CD4-positive, alpha-beta T cell treated with Interleukin-2 at 100 ng/mL for 4 hours (primary cell): ENCODE results near the gene PNKD.
A peak's percentile ranks its signal among the peaks of the same experiment; 100 is the strongest.

Source experiments
- DNase-seq: peaks from one replicate; pipeline ENCODE4 v3.0.0-alpha.2; 2020; ENCODE audit warnings: low spot score

The PNKD gene

GRCh38 chr2:218315397-218315796, 45.1 kb downstream of the PNKD start:
- DNase-seq, result no peak

- no peak for DNase-seq
Measured at GRCh38 chr2:218317303-218317630, 46.9 kb downstream of the PNKD start.

GRCh38 chr2:218317835-218318234, 47.5 kb downstream of the PNKD start:
- DNase-seq, result no peak

- DNase-seq, result no peak
Measured at GRCh38 chr2:218318241-218318640, 47.9 kb downstream of the PNKD start.

DNA sequence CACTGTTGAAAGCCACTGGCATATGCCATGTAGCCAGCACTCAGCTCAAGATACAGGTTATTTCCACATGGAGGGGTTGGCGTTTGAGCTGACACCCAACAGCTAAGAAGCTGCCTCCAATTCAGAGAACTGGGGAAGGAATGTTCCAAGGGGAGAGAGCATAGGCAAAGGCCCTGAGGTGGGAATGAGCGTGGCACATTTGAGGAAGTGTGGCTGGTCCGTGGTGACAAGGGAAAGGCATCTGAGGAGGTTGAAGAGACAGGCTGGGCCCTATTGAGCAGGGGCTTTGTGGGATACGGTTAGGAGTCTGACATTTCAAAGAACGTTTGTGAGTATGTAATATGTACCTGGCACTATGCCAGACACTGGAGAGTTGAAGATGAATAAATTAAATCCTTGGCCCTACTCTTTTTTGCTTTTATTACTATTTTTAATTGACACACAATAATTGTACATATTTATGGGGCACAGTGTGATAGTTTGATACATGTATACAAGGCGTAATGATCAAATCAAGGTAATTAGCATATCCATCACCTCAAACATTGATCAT, 49.6 kb downstream of the PNKD start:
- no peak for DNase-seq

GRCh38 chr2:218320704-218321336, 50.5 kb downstream of the PNKD start:
- DNase-seq, result no peak

DNA sequence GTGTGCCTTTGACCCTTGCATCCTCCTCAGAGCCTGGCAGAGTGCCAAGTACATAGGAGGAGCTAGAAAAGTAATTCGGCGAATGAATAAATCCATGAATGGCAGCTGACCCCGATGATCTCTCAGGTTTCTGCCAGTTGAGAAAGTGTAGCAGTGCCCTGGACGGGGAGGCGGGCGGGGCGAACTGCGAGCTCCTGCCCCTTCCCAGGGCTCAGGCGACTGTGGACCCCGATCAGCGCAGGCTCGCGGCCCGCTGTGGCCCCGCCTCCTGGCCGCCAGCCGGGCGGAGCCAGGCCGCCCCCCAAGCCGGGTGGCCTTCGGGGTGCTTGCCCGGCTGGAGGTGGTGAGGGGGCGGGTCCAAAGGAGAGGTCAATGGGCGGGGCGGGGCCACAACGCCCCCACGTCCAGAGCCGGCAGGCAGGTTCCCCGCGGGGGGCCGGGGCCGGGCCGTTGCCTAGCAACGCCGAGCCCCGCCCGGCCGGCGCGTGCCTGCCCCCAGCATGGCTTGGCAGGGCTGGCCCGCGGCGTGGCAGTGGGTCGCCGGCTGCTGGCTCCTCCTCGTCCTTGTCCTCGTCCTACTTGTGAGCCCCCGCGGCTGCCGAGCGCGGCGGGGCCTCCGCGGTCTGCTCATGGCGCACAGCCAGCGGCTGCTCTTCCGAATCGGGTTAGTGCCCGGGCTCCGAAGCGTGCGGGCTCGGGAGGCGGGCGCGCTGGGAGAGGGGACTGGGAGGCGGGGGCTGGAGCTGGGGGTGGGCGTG, 52.6 kb downstream of the PNKD start:
- peak; percentile 24 for DNase-seq

- no peak for DNase-seq
Measured at GRCh38 chr2:218323526-218324472, 53.5 kb downstream of the PNKD start.

DNA sequence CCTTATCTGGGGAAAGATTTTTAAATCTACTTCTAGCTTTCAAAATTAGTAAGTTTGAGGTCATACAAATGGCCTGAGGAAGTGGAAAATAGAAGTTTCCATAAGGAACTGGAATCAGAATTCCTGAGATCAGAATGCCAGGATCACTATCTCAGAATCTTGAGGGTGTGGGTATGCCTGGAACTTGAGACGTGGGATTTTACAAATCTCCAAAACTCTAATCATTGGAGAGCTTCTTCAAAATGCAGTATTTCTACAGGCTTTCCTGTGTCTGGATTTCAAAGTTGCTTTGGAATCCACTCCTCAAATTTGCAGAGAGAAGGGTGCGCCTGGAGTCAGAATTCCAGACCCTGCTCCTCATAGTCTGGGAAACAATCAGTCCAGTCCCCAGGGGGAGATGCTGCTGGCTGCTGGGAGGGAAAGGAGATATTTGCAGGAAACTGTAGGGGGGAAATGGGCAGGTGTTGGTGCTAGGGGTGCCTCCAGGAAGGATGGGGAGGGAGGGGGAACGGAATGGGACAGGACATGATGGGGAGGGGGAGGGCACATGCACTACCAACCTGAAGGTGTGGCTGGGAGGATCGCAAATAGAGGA, 55.3 kb downstream of the PNKD start:
- no peak for DNase-seq

- no peak for DNase-seq
Measured at GRCh38 chr2:218326315-218326714, 56.0 kb downstream of the PNKD start.

DNA sequence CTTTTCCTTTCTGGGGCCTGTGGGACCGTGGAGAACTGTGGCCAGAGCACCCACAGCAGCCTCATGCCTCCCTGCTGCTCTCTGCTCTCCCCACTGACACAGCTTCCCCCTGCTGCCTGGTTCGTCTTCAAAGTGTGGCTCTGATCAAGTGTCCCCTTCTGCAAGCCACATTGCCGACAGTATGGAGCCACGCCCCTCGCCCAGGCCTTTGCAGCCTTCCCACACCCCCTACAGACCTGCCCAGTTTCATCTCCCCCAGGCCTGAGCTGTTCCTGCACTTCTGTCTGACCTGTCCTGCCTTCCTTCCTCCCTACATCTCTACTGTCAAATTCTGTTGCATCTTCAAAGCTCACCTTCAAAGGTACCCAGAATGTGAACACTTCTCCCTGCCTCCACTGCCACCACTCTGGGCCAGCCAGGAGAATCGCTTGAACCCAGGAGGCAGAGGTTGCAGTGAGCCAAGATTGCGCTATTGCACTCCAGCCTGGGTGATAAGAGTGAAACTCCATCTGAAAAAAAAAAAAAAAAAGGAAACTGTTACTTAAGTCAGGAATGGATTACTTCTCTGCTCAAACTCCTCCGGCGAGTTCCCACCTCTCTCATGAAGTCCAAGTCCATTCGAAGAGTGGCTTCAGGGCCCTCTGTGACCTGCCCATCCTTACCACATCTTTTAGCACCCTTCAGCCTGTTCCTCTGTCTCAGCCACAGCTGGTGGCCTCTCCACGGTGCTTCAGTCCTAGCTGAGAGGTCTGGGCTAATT, 57.3 kb downstream of the PNKD start:
- no peak for DNase-seq

- DNase-seq, result no peak
Measured at GRCh38 chr2:218328294-218328693, 58.0 kb downstream of the PNKD start.

DNA sequence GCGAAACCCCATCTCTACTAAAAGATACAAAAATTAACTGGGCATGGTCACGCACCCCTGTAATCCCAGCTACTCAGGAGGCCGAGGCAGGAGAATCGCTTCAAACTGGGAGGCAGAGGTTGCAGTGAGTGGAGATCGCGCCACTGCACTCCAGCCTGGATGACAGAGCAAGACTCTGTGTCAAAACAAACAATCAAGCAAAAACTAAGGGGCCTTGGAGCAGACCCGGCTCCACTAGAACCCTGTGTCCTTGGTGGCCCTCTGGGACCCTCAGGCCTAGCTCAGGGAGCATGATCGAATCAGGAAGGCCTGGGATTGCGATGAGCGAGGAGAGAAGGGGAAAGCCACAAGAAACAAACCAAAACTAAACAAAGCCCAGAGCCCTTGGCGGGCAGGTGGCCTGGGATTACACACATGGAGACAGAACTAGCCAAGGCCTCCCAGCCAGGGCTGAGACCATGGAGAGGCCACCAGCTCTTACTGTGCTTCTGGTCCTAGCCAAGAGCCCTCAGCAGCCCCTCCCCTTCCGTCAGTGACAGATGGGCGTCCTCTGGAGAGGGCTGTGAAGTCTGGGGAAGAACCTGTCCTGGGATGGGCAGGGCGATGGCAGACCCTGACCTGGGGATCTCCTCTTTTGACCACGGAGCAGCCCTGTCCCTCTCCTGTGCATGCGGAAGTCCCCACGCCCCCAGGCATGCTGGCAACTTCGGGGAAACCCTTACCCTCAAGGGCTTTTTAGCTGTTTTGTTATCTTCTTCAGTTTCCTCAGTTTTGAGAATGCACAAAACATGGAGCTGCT, 58.9 kb downstream of the PNKD start:
- no peak for DNase-seq

DNA sequence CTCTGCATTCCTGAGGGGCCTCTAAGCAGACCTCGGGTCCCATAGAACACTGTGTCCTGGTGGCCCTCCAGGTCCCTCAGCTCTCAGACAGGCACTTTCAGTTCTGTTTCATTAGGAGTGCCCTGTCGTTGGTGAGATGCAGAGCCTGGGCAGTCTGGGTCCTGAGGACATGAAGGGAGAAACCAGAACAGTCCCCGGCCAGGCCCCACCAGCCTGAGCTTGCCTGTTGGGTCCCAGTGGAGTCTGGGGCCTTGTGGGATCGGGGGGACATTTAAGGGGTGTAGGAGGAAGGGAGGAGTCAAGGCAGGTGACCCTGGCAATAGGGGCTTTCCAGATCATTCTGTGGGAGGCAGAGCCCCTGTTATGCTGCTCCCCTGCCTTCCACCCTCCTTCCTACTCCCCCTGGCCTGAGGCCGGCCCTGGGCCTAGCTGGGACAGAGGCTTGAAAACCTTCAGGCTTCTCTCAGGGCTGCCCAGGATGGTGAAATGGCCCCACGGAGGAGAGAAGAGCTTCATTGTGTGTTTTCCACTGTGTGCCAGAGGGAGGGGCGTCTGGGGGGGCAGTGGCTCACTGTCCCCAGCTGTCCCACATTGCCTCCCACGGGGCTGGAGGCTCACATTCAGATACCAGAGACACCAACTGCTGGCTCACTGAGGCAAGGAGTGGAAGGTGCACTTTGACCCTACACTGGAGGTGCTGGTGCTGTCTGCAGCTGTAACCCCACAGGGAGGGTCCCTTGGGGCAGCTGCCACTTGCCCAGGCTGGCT, 59.7 kb downstream of the PNKD start:
- DNase-seq, result no peak

DNA sequence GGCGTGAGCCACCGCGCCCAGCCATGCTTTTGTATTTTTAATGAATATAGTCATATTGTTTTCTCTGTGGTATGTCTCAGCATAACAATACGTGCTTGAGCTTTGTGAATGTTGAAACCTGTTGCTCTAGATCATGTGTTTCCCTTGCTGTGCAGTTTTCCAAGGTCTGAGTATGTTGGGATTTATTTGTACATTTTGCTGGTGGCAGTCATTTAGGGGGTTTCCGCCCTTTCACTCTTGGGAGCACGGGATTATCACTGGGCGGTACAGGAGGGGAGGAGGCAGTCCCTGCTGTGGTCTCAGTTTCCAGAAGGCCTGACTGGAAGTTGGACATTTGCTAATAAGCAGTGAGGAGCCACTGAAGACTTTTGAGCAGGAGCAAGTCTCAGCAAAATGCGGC, 61.4 kb downstream of the PNKD start:
- no peak for DNase-seq

DNA sequence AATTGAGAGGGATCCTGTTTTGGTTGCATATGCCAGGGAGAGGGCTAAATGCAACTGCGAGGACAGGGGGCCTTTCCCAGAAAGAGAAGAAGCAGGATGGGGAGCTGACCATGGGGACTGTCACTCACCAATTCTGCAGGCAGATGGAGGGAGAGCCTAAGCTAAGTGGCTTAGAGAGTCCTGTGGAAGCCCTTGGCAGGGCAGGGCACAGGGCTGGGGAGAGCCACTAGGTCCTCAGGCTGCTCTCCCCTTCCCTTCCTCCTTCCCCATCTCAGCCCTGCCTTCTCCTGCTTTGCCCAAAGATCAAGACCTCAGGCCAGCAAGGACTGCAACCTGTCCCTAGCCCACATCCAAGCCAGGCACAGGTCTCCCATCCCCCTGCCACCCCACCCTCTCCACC, 62.0 kb downstream of the PNKD start:
- DNase-seq, result no peak

DNA sequence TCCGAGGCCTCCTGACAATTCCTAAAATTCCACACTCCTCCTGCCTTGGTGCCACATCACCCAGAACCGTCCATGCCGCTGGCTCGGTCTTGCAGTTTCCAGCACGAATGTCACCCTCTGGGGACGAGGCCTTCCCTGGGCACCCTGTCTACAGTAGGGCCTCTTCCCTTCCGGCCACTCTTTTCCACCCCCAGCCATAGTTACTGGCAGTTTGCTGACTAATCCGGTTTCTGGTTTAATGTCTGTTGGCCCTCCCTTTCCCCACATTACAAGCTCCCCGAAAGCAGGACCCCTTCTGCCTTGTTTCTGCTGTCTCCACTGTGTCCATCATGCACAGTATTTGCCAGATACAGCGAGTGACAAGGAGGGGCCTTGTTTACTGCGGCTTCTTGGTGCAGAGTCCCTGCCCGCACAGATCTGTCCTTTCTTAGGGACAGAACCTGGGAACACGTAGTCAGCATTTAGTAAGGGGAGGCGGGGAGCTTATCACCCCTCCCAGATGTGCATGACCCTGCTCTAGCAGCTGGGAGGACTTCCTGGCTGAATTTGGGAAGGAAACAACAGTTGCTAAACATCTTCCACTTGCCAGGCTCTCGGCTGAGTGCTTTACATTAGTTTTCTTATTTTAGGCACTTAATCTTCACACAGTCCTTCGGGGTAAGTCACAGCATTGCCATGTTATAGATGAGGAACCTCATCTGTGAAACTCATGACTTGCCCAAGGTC, 62.8 kb downstream of the PNKD start:
- DNase-seq, result no peak

DNA sequence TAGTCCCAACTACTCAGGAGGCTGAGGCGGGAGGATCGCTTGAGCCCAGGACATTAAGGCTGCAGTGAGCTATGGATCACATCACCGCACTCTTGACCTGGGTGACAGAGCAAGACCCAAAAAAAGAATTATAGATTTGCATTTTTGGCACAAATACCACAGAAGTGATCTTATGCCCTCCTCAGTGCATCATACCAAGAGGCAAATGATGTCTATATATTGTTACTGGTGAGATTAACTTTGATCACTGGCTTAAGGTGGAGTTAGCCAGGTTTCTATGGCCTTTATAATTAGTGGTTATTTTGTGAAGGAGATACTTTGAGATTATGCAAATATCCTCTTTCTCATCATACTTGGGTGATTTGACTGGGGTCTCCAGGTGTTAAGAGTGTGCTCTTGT, 64.2 kb downstream of the PNKD start:
- no peak for DNase-seq

DNA sequence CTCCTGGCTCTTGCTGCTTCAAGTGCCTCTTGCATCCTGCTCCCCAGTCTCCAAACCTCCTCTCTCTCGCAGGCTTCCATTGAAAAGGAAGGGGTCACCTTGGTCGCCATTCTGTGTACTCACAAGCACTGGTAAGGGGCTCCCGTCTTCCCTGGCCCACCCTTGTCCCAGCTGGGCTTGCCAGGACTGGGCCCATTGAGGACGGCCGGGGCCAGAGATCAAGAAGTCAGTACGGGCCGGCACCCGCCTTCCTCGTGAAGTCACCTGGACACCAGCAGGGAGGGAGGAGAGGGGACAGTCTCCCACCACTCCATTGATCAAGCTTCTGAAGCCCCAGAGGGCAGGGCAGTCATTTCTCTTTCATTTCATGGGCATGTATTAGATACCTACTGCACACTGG, 70.3 kb downstream of the PNKD start:
- DNase-seq, result no peak
